GM12874 (cell line): ENCODE results near the gene PRSS36.

ENCODE experiments used
- CTCF ChIP-seq: IDR thresholded peaks from 2 replicates; pipeline ENCODE4 v1.5.1; 2011; ENCODE audit warnings: low read depth, mild to moderate bottlenecking, control low read depth, low read length, moderate library complexity; ENCODE audit not compliant: insufficient read depth

The PRSS36 gene

DNA sequence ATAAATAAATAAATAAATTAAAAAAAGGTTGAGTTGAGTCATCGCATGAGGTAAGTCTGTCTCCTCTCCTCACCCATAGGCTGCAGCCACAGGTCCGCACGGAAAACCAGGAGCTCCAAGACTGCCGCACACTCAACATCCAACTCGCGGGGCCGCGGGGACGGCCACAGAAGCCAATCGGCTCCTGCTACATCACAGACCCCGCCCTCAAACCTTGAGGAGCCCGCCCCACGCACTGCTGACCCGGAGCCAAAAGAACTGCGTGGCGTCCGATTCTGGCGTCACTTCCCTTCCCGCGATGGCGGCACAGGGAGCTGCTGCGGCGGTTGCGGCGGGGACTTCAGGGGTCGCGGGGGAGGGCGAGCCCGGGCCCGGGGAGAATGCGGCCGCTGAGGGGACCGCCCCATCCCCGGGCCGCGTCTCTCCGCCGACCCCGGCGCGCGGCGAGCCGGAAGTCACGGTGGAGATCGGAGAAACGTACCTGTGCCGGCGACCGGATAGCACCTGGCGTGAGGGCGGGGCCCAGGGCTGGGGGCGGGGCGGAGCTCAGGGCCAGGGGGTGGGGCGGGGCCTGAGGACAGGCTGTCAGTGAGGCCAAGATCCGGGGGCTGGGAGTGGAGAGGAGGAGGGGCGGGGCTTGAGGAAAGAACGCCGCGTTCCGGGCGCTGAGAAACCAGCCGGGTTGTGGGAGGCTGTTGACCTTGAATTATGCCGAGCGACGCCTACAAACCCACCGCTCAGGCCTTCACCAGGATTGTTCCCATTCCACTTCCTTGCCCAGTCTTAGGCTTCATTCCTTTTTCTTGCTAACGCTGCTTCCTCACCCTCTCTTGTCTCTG, 32.3 kb downstream of the PRSS36 start, which contains the start of gene KAT8:
TSS of gene KAT8 (plus strand) at position 281 of the 839 bp plus-strand sequence. CDS start at position 299, 18 bp downstream.
- no peak for TF ChIP-seq CTCF

DNA sequence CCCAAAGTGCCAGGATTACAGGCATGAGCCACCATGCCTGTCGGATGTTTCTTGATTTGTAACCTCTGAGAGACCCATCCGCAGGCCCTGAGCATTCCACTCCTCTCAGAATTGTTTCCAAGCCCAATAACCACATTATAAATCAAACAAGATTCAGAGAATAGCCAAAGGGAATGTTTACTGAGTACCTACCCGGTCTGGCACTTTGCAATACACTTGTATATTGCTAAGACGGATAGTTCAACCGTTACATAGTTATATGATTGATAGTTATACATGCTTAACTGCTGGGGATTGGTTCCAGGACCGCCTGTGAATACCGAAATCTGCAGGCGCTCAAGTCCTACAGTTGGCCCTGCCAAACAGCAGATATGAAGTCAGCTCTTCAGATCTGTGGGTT, 35.4 kb downstream of the PRSS36 start:
- no peak for TF ChIP-seq CTCF

- no peak for TF ChIP-seq CTCF
These were observed 36.4 kb downstream of the PRSS36 start for GRCh38 chr16:31113121-31114120.

DNA sequence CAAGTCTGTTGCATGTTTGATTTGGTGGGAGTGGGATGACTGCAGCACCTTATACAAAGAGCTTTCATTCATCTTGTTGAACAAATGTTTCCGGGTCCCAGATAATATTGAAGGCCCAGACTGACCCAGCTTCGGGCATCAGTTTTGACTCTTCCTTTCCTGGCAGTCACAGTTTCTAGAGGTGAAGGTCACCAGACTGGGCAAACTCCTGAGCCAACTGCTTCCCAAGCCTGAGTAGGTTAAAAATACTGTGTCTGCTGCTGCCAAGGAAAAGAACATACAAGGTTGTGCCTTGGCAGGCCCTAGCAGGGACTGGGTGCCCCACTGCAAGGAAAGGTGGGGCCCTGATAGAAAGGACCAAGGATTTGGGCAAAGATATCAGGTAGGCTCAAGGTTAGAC, 37.2 kb downstream of the PRSS36 start:
- no peak for TF ChIP-seq CTCF

GRCh38 chr16:31111881-31112466, 37.9 kb downstream of the PRSS36 start:
- no peak for TF ChIP-seq CTCF

- no peak for TF ChIP-seq CTCF
These were observed 39.5 kb downstream of the PRSS36 start for GRCh38 chr16:31110106-31111034.
